K562 treated with DMSO at 1 percent for 4 hours (cell line): ENCODE data around the gene HNRNPC. TPM values are rescaled to one million over a fixed set of nuclear protein-coding genes. Genes with fewer than 3 reads are reported as not detected.

Experiments used
- total RNA-seq: library from RNA; unstranded; fragments of 300-600 nt; gene quantifications from 2 replicates; pipeline ENCODE4 v1.2.3, GENCODE V29; 2022; ENCODE audit not compliant: insufficient read depth

The HNRNPC gene
- total RNA-seq = 505 and 565 TPM in 2 replicates

DNA sequence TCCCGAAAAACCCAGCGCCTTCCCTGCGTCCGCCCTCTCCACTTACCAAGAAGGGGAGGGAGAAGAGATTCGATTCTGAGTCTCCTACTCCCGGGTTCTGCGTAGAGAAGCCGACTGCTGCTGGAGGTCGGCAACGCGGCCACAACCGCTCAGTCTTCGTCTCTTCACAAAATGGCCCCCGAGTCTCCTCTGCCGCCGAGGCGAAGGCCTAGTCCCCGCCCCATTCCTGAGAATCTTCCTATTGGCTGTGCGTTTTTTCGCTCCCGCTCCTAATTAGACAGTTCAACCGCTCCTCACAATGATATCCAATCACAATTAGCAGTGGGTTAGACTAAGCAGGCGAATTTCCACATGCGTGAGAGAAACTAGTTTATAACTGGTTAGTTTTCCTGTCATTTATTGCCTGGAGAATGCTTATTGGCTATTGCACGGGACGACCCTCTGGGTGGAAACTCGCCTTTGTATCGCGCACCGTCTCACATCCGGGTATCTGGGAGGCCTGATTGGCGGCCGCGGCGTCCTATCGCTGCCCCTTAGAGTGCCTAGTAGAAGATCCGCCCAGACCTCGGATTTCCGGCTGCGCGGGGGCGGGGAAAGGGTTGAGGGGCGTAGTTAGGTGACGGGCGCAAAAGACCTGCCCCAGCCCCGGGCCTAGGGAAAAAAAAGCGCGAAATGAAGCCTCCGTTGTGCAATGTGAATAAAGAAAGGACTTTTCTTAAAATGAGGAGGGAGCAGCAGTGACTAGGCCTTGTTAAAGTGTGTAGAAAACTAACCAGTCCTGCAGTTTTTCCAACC, at the start of gene HNRNPC:
HNRNPC (minus strand) TSS at position 191 of the 795 bp plus-strand sequence. CDS start 35,249 bp downstream, outside the sequence.

DNA sequence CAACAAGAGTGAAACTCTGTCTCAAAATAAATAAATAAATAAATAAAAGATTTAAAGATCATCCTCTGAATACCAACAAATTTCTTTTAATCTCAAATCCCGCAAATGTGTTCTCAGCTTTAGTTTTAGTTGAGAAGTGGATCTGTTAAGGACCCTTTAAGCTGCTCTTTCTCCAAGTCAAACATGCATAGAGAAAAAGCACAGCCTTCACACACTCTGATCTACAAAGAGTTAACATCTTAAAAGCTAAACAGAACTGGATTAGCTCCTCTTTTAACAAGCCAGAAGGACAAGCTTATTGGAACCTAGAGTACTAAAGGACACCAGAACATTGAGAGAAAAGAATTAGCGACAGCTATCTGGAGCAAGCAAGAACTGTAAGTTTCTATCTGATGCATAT, 10.5 kb upstream of the HNRNPC start, which contains the start of gene RPGRIP1:
RPGRIP1 (plus strand) TSS at position 301 of the 400 bp plus-strand sequence. CDS start 7,894 bp downstream, outside the sequence.

Other genes starting within 250 kb of the HNRNPC start
- 81.3 and 141 TPM in 2 replicates for gene NDRG2, start 244.4 kb downstream of the HNRNPC start, total RNA-seq
- not detected in 2 replicates for gene TPPP2, start 239.2 kb downstream of the HNRNPC start, total RNA-seq
- gene RNASE13, start 234.6 kb downstream of the HNRNPC start, total RNA-seq = not detected in 2 replicates
- not detected in 2 replicates for gene RNASE7, start 227.1 kb downstream of the HNRNPC start, total RNA-seq
- not detected in 2 replicates for gene RNASE8, start 211.6 kb downstream of the HNRNPC start, total RNA-seq
- 4.5 and 5.3 TPM in 2 replicates for gene ARHGEF40, start 199.1 kb downstream of the HNRNPC start, total RNA-seq
- gene ZNF219, start 170.8 kb downstream of the HNRNPC start, total RNA-seq = 17.2 and 24.1 TPM in 2 replicates
- gene TMEM253, start 168.4 kb downstream of the HNRNPC start, total RNA-seq = not detected in 2 replicates
- not detected in 2 replicates for gene OR5AU1, start 113.4 kb downstream of the HNRNPC start, total RNA-seq
- 0.84 and 1.1 TPM in 2 replicates for gene RPGRIP1, start 10.6 kb upstream of the HNRNPC start, total RNA-seq
- gene SUPT16H, start 114.6 kb upstream of the HNRNPC start, total RNA-seq = 38.7 and 39.3 TPM in 2 replicates
- 24.7 and 28.0 TPM in 2 replicates for gene CHD8, start 186.7 kb upstream of the HNRNPC start, total RNA-seq
- gene RAB2B, start 207.5 kb upstream of the HNRNPC start, total RNA-seq = 9.7 and 13.2 TPM in 2 replicates
- gene TOX4, start 207.8 kb upstream of the HNRNPC start, total RNA-seq = 18.6 and 19.6 TPM in 2 replicates
- 38.4 and 46.2 TPM in 2 replicates for gene METTL3, start 241.9 kb upstream of the HNRNPC start, total RNA-seq